Esophagus muscularis mucosa (tissue), 4 donors: ENCODE data around the gene TMEM54. TPM values are rescaled to one million over a fixed set of nuclear protein-coding genes. Genes with fewer than 3 reads are reported as not detected.

Experiments used
- DNase-seq: peaks from one replicate; pipeline ENCODE4 v3.0.0-alpha.2; 2017; ENCODE audit errors: extremely low spot score
- H3K27ac ChIP-seq, 4 donors: fragments of 200-600 bp; sonication (generic); replicated peaks in 1 of 4; 1 replicate in 3 of 4; 2 replicates in 1 of 4; pipeline ENCODE4 v1.5.1; 2016 to 2019; ENCODE audit warnings: mild to moderate bottlenecking in 1 of 4
- H3K27me3 ChIP-seq, 4 donors: fragments of 200-600 bp; sonication (generic); one replicate each; pipeline versions ENCODE4 v1.5.1 to v1.6.0; 2016 to 2019
- H3K36me3 ChIP-seq, 4 donors: fragments of 200-600 bp; sonication (generic); one replicate each; pipeline ENCODE4 v1.5.1; 2016 to 2019
- H3K4me1 ChIP-seq, 4 donors: fragments of 200-600 bp; sonication (generic); one replicate each; pipeline ENCODE4 v1.5.1; 2016 to 2019
- H3K4me3 ChIP-seq, 4 donors: fragments of 200-600 bp; sonication (generic); 1 replicate in 2 of 4; 2 replicates in 2 of 4; pipeline ENCODE4 v1.5.1; 2016 to 2019; ENCODE audit warnings: mild to moderate bottlenecking in 4 of 4, moderate library complexity in 1 of 4
- H3K9me3 ChIP-seq, 4 donors: fragments of 200-600 bp; sonication (generic); 1 replicate in 3 of 4; 2 replicates in 1 of 4; pipeline ENCODE4 v1.5.1; 2016 to 2019
- EP300 ChIP-seq: sonication (generic); formaldehyde crosslinking; IDR thresholded peaks from one replicate; pipeline ENCODE4 v1.6.1; 2017; ENCODE audit warnings: antibody characterized with exemption
- POLR2A ChIP-seq: fragments of 450-650 bp; IDR thresholded peaks from one replicate; pipeline ENCODE4 v1.6.1; 2017; ENCODE audit warnings: antibody characterized with exemption, moderate library complexity, mild to moderate bottlenecking, low read depth
- POLR2AphosphoS5 ChIP-seq, 2 donors: sonication (generic); formaldehyde crosslinking; IDR thresholded peaks; one replicate each; pipeline ENCODE4 v1.6.1; 2017; ENCODE audit warnings: antibody characterized with exemption in 2 of 2
- WGBS: methylation state at CpG from one replicate; pipeline ENCODE4 v1.1.5; 2018; 5-methylcytosine and 5-hydroxymethylcytosine counted together
- intact Hi-C: fragments of 100-400 bp; cut with DNase I; formaldehyde crosslinking; loops from one replicate; pipeline ENCODE4 v1.15.1; 2023
- total RNA-seq, 4 donors: library from RNA; depleted of rRNA; stranded (reverse); fragments of >200 nt; gene quantifications; one replicate each; pipeline versions ENCODE4 v1.1.0 to v1.2.1, GENCODE V29; 2016
- TF ChIP-seq, protein P1 (sequence below), 3 experiments: fragments of 200-600 bp in 2 of 3; fragments of 450-650 bp in 1 of 3; sonication (generic) in 2 of 3; IDR thresholded peaks; one replicate each; pipeline ENCODE4 v1.5.1; 2017 to 2019; ENCODE audit warnings: antibody characterized with exemption in 3 of 3, mild to moderate bottlenecking in 2 of 3, moderate library complexity in 1 of 3

Gene TMEM54
- total RNA-seq, 4 donors from 2014 or later, result 64.6 to 132 (median 118) TPM

DNA sequence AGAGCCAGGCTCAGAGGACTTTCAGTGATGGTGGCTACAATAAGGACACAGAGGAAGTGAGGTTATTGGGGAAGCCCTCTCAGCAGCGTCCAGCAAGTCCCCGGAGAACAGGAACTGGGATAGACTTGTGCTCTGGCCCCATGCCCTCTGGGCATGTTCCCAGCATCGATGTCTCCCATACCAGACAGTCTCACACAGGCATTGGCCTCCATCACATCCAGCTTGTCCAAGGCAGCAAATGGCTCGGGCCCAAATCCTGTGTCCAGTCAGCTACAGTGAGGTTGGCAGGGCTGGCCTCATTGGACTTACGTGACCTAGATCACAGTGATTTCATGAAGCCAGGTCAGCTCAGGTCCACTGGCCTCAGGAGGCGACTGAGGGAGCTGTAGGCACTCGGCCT is 19.6 kb upstream of the TMEM54 start:
- Histone ChIP-seq H3K36me3 (no peaks in the 10 kb centered on the region), H3K27ac (no peak overlapping the region), H3K9me3 (no peaks in the 10 kb centered on the region), H3K27me3 (peaks cover 0 to 27% (median 0%) of the 10 kb centered on the region in 4 donors), H3K4me3 (no peak overlapping the region), H3K4me1 (peaks cover 12 to 17% (median 14%) of the 10 kb centered on the region in 4 donors)
- DNase-seq, result no peak
- WGBS, result 59% methylated on average over 7 of the region's 7 CpGs
- no peak for TF ChIP-seq POLR2A
- TF ChIP-seq, protein P1, sequence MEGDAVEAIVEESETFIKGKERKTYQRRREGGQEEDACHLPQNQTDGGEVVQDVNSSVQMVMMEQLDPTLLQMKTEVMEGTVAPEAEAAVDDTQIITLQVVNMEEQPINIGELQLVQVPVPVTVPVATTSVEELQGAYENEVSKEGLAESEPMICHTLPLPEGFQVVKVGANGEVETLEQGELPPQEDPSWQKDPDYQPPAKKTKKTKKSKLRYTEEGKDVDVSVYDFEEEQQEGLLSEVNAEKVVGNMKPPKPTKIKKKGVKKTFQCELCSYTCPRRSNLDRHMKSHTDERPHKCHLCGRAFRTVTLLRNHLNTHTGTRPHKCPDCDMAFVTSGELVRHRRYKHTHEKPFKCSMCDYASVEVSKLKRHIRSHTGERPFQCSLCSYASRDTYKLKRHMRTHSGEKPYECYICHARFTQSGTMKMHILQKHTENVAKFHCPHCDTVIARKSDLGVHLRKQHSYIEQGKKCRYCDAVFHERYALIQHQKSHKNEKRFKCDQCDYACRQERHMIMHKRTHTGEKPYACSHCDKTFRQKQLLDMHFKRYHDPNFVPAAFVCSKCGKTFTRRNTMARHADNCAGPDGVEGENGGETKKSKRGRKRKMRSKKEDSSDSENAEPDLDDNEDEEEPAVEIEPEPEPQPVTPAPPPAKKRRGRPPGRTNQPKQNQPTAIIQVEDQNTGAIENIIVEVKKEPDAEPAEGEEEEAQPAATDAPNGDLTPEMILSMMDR (IDR thresholded peaks at IDR 0.05), result no peak
- no peak for TF ChIP-seq POLR2AphosphoS5 (IDR thresholded peaks at IDR 0.05)
- TF ChIP-seq EP300, result no peak
- intact Hi-C loops, result no loop called here

DNA sequence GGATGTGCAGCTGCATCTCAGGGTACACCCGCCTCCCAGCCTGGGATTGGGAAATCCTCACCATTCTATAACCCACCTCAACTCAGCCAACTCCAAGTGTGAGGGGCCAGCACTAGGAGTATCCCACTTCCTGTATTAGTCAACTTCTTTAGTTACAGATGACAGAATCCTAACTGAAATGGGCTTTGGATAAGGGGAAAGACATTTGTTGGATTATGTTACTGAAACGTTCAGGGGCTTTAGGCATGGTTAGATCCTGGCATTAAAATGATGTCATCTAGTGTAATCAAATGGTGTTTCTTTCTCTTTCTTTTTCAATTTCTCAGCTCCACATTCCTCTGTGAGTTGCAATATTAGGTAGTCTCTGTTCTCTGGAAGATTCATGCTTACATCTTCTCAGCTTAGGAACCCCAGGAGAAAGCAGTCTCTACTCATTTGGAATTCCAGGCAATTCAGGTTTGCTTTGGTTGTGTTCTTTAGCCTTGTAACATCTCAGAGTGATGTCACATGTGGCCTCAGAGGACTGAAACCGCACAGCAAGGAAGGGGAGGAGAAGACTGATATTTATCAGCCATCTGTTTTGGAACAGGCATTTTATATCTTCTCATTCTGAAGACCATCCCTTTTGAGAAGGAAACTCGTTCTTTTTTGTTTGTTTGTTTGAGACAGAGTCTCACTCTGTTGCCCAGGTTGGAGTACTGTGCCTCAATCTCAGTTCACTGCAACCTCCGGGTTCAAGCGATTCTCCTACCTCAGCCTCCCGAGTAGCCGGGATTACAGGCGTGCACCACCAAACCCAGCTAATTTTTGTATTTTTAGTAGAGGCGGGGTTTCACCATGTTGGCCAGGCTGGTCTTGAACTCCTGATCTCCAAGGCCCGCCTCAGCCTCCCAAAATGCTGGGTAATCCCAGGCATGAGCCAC is 18.9 kb upstream of the TMEM54 start:
- TF ChIP-seq POLR2A (no peak), POLR2AphosphoS5 (IDR thresholded peaks at IDR 0.05) (no peak)
- TF ChIP-seq, protein P1 (IDR thresholded peaks at IDR 0.05), result no peak
- Histone ChIP-seq H3K4me1 (peaks cover 5 to 10% (median 6%) of the 10 kb centered on the region in 4 donors), H3K9me3 (no peaks in the 10 kb centered on the region), H3K4me3 (no peak overlapping the region), H3K36me3 (no peaks in the 10 kb centered on the region), H3K27me3 (peaks cover 0 to 23% (median 0%) of the 10 kb centered on the region in 4 donors), H3K27ac (no peak overlapping the region)
- DNase-seq, result no peak
- intact Hi-C loops, result no loop called here
- 81% methylated on average over 11 of the region's 11 CpGs for WGBS

DNA sequence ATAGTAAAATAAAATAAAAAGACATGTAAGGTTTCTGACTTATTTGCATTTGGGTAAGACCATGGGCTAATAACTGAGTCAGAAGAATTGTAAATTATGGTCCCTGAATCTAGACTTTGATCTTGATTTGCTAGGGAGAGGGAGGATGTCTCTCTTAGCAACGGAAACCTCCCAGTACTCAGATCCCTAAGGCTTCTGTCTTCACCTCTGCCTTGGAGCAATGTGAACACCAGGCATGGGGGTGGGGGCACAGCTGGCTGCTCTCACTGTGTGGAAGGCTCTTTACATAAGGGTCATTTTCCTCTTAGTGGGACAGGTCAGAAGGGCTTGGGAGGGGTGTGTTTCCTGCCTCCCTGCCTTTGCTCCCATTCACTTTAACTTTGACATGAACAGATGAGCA is 17.0 kb upstream of the TMEM54 start:
- intact Hi-C loops, result no loop called here
- H3K4me3 ChIP-seq, result no peak overlapping the region
- TF ChIP-seq, protein P1 (IDR thresholded peaks at IDR 0.05), result no peak
- TF ChIP-seq POLR2A (no peak), POLR2AphosphoS5 (IDR thresholded peaks at IDR 0.05) (no peak), EP300 (no peak)

DNA sequence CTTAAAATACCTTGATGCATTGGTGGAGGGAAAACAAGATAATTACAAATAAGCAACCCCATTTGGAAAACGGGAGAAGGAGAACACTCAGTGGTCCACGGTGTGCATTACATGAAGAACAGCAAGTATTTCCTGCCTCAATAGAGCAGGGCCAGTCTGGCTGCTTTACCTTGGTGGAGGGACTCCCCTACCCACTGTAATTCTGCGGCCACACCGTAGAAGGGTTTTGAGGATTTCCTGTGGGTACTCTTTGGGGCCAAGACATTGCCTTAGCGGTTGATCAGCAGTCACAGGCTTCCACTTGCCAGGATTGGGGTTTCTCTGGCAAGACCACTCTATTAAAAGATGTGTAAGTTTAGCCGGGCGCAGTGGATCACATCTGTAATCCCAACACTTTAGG is 16.3 kb upstream of the TMEM54 start:
- no peak for TF ChIP-seq POLR2A
- TF ChIP-seq, protein P1 (IDR thresholded peaks at IDR 0.05), result no peak
- no peak for TF ChIP-seq POLR2AphosphoS5 (IDR thresholded peaks at IDR 0.05)
- no peak for TF ChIP-seq EP300
- 71% methylated on average over 7 of the region's 7 CpGs for WGBS
- intact Hi-C loops, result no loop called here

More for the DNA sequence above, 17.0 kb upstream of the TMEM54 start:
- DNase-seq, result no peak
- Histone ChIP-seq H3K27ac (no peak overlapping the region), H3K27me3 (peaks cover 0 to 13% (median 0%) of the 10 kb centered on the region in 4 donors), H3K9me3 (no peaks in the 10 kb centered on the region), H3K4me1 (peaks cover 0 to 4% (median 0%) of the 10 kb centered on the region in 4 donors), H3K36me3 (no peaks in the 10 kb centered on the region)
- 42% methylated on average over 1 of the region's 1 CpG for WGBS

More for the DNA sequence above, 16.3 kb upstream of the TMEM54 start:
- Histone ChIP-seq H3K27me3 (peaks cover 0 to 11% (median 0%) of the 10 kb centered on the region in 4 donors), H3K4me1 (peaks cover 0 to 4% (median 0%) of the 10 kb centered on the region in 4 donors), H3K27ac (no peak overlapping the region), H3K4me3 (no peak overlapping the region), H3K36me3 (no peaks in the 10 kb centered on the region), H3K9me3 (no peaks in the 10 kb centered on the region)
- DNase-seq, result no peak
